GM21723 (cell line): ENCODE data around the gene EBF4.
"Not testable (repeated sequence)": the region's sequence is repeated elsewhere in the genome, so short reads cannot be mapped to it uniquely, and the experiment has no call there.

Source experiments
- ATAC-seq: cut with Tn5 transposase; IDR thresholded peaks from one replicate; pipeline ENCODE4 v1.9.1; 2021; ENCODE audit warnings: mild to moderate bottlenecking, moderate library complexity; ENCODE audit not compliant: unreplicated experiment

EBF4 gene

GRCh38 chr20:2671977-2672376, 20.6 kb upstream of the EBF4 start:
- no peak for ATAC-seq

- ATAC-seq: no peak
Observed at GRCh38 chr20:2672446-2672845, 20.1 kb upstream of the EBF4 start.

GRCh38 chr20:2673453-2673852, 19.1 kb upstream of the EBF4 start:
- ATAC-seq: no peak

GRCh38 chr20:2680046-2680445, 12.5 kb upstream of the EBF4 start:
- ATAC-seq: no peak

- not testable (repeated sequence) for ATAC-seq
Observed at GRCh38 chr20:2682040-2682439, 10.5 kb upstream of the EBF4 start.

- not testable (repeated sequence) for ATAC-seq
Observed at GRCh38 chr20:2684817-2685216, 7.8 kb upstream of the EBF4 start.

GRCh38 chr20:2687514-2687913, 5.1 kb upstream of the EBF4 start:
- ATAC-seq: no peak

DNA sequence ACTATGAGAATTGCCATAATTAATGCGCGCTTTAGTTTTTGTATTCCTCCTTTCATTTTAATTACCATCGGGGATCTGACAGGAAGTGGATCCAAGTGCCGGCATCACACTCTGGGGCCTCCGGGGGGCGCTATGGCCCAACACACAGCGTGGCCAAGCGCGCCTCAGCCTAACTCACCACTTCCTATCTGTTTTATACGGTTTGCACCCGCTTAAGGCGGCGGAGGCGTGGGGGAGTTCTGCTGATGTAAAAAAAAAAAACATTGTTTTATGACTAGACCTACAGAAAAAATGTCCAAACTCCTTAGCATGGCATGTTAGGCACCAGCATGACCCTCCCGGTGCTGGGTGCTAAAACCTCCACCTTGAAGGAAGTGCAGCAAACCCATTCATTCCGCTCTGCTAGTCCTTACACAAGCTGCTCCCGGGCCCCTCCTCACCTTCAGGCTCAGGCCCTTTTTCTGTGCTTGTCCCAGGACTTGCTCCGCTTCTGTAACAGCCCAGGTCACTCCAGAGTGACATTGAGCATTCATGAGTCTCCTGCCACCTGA, 4.5 kb upstream of the EBF4 start:
- peak; percentile 57 for ATAC-seq

DNA sequence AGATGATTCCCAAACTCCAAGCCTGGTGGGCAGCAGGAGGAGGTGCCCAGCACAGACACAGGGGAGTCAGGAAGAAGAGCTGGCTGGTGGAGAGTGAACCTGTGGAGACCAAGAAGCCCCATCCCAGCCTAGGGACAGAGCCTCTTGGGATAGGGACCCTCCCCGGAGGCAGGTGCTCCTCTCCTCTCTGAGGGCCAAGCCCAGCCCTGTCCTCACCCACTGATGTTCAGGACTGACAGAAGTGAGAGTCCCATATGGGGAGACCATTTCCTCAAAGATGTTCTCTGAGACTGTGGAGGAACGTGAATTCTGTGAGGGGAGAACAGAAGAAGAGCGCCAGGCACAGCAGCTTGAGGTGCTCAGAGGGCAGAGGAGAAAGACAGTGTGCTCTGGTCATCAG, 2.4 kb upstream of the EBF4 start:
- ATAC-seq: no peak

DNA sequence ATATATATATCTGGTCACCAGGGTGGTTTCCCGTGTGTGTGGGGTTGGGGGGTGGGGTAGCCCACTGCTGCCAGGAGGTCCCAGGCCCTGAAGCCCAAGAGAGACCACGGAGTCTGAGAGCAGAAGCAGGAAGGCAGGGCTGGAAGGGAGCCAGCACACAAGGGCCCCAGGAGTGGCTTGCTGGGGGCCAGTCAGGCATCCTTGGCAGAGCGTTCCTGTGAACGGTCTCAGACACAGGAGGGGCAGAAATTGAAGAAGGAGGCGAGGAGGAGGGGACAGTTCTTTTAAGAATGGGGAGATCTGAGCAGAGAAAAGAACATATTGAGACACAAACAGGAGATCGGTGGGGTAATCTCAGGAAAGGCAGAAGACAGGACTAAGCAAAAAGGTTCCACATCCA, 1.9 kb upstream of the EBF4 start:
- ATAC-seq: no peak

- ATAC-seq: no peak
Observed at GRCh38 chr20:2691127-2691526, 1.5 kb upstream of the EBF4 start.

GRCh38 chr20:2691663-2692035, 931 bp upstream of the EBF4 start:
- ATAC-seq: no peak

- ATAC-seq: no peak
Observed at GRCh38 chr20:2692886-2693285, 306 bp downstream of the EBF4 start.

DNA sequence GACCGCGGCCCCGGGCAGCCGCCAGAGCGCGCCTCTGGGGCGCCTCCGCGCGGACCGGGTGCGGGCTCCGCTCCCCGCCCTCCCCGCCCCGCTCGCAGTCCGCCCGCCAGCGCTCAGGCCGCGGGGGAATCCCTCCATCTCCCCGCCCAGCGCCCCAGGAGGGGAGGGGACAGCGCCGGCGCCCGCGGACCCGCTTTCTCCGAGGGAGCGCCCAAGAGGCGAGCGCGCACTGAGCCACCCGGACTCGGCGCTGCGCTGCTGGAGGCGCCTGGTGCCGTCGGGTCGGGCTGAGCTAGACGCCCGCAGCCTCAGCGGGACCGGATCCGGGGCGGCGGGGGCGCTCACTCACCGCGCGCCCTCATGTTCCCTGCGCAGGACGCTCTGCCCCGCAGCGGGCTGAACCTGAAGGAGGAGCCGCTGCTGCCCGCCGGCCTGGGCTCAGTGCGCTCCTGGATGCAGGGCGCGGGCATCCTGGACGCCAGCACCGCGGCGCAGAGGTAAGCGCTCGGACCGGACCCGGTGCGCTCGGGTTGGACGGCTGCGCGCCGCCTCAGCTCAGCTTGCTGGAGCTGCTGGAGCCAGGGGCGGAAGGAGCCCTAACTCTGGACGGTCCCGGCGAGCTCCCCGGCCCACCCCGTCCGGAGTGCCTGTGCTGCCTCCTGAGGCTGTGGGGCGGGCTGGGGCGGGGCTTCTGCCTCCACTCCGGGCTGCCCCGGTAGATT, 867 bp downstream of the EBF4 start:
- no peak for ATAC-seq

DNA sequence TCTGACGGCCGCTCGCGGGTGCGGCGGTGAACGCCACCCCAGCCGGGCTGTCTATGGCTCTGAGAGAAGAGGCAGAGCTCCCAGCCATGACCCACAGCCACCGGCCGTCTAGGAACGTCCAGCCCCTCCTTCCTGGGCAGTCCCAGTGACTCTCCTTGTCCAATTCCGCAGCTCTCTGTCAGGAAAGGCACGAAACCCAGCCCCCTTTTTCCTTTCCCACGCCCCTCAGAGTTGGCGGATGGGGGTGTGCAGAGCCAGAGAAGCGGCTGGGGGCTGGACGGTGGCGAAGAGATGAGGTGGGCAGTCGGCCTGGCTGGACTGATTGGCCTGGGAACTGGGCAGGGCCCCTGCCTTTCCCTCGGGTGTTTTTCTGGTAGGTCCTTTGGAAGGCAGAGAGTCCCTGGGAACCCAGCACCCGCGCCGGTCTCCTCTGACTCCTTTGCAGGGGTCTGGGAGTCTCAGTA, 1.5 kb downstream of the EBF4 start:
- ATAC-seq: no peak

- no peak for ATAC-seq
Observed at GRCh38 chr20:2694519-2694918, 1.9 kb downstream of the EBF4 start.

- ATAC-seq: no peak
Observed at GRCh38 chr20:2695206-2695983, 2.8 kb downstream of the EBF4 start.

- ATAC-seq: not testable (repeated sequence)
Observed at GRCh38 chr20:2695984-2696525, 3.5 kb downstream of the EBF4 start.

DNA sequence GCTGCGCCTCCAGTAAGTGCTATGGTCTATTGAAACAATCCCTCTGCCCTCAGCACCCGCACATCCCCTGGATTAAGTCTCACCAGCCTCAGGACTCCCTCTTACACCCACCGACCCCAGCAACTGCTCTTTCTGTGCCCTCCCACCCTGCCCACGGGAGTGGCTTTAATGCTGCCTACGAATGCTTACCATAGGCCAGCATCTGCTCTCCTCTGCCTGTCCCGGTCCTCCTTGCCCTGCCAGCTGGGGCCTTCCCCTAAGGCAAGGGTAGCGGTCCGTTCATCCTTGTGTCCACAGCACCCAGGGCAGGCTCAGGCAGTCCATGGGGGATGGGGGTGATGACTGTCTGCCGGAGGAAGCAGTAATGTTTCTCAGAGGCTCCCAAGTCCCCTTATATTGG, 4.1 kb downstream of the EBF4 start:
- ATAC-seq: no peak

DNA sequence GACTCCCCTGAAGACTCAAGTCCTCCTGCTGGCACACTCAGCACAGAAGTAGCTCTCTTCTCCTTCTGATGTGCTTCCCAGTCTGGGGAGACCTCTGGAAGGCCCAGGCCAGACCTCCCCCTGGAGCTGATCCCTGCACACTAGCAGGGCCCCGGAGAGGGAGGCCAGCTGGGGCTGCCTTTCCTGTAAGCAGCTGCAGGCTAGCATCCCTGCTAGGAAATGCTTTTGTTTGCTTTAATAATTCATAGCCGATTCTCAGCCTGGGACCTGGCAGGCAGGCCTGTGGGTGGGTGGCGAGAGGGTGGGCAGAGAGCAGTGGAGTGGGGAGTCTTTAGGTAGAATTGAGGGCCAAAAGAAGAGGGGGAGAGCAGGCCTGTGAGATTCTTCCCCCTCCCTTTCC, 5.2 kb downstream of the EBF4 start:
- no peak for ATAC-seq

GRCh38 chr20:2698186-2698817, 5.7 kb downstream of the EBF4 start:
- no peak for ATAC-seq
